UCSD-AML1 (cell line): Measurements from ENCODE around the gene ERN2.

Source experiments
- DNase-seq: peaks from one replicate; lab custom pipeline; 2025; ENCODE audit not compliant: unreplicated experiment; lab: John Stamatoyannopoulos, UW

The ERN2 gene

DNA sequence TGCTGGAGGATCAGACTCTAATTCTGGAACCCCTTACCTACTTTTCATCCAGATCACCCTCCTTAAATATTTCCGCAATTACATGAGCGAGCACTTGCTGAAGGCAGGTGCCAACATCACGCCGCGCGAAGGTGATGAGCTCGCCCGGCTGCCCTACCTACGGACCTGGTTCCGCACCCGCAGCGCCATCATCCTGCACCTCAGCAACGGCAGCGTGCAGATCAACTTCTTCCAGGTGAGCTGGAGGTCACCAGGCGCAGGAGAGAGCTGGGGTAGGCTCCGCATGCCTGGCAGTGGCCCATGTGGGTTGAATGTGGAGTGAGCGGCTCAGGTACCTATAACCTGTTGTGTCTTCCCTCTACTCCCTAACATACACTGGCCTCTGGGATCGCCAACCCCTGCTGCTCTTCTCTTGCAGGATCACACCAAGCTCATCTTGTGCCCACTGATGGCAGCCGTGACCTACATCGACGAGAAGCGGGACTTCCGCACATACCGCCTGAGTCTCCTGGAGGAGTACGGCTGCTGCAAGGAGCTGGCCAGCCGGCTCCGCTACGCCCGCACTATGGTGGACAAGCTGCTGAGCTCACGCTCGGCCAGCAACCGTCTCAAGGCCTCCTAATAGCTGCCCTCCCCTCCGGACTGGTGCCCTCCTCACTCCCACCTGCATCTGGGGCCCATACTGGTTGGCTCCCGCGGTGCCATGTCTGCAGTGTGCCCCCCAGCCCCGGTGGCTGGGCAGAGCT, 23.4 kb downstream of the ERN2 start:
- DNase-seq = no peak

GRCh38 chr16:23687034-23687808, 25.8 kb downstream of the ERN2 start:
- no peak for DNase-seq

DNA sequence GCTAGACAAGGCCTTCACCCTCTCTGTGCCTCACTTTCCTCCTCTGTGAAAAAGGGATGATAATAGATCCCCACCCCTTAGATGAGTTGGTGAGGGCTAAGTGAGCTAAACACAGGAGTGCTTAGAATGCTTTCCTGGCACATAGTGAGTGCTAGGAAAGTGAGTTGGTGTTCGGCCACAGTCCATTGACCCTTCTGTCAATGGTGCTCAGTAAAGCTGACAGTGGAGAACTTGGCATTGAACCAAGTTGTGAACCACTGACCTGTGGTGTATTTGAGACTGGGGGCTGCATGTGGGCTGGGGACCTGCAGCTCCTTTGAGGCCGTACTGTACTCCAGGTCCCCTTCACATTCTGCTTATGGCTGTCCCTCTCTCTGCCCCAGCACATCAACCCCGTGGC, 29.5 kb downstream of the ERN2 start:
- no peak for DNase-seq

- no peak for DNase-seq
These were observed 30.8 kb downstream of the ERN2 start for GRCh38 chr16:23682181-23682580.

- DNase-seq = no peak
These were observed 33.1 kb downstream of the ERN2 start for GRCh38 chr16:23679986-23680336.

DNA sequence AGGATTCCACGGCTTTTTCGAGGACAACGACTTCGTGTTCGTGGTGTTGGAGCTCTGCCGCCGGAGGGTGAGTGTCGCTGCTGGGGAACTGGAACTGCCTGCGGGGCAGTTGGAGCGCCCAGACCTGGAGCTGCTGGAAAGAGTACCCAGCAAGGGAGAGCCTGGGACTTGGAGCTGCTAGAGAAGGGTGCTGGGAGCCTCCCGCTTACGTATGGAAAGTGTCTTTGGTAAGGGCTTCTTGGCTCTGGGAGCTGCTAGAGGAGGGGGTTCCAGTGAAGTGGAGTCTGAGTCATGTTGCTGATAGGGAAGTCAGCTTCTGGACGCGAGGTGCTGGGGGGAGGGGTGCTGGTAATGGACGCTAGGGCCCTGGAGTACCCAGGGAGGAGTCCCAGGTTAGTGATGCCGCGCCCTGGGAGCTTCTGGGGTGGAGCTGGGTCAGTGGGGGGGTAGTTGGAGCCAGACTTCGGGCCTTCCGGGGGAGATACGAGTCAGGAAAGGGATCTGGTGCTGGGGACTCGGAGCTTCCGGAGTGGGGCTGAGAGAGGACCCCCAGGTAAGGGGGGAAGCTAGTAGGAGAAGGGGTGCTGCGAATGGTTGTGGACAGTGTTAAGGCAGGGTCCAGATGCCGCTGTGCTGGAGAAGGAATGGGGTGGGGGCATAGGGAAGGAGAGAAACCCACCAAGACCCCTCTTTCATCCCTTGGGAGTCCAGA, 33.6 kb downstream of the ERN2 start:
- peak; percentile 44 for DNase-seq

DNA sequence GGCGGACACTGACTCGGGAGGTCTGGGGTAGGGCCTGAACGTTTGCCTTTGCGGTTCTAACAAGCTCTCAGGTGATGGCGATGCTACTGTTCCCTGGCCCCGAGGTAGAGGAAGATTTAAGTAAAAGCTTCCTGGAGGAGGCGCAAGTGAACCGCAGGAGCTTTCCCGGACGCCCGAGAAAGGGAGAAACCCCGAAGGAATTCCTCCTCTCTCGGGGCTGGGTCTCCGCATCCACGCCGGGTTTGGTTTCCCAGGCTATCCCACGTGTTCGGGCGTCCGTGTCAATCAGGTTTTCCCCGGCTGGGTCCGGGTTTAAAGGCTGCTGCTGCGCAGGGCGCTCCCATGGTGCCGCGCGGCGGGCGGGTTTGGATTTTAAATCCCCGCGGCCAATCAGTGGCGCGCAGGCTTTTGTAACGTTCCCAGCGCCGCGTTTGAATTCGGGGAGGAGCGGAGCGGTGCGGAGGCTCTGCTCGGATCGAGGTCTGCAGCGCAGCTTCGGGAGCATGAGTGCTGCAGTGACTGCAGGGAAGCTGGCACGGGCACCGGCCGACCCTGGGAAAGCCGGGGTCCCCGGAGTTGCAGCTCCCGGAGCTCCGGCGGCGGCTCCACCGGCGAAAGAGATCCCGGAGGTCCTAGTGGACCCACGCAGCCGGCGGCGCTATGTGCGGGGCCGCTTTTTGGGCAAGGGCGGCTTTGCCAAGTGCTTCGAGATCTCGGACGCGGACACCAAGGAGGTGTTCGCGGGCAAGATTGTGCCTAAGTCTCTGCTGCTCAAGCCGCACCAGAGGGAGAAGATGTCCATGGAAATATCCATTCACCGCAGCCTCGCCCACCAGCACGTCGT, 34.4 kb downstream of the ERN2 start, which contains the start of gene PLK1:
Gene PLK1, plus strand, starts transcription at position 460 of the 844 bp plus-strand sequence. Its CDS starts 44 bp downstream, at position 504.
- DNase-seq = peak; percentile 79

GRCh38 chr16:23676924-23677480, 36.0 kb downstream of the ERN2 start:
- no peak for DNase-seq

DNA sequence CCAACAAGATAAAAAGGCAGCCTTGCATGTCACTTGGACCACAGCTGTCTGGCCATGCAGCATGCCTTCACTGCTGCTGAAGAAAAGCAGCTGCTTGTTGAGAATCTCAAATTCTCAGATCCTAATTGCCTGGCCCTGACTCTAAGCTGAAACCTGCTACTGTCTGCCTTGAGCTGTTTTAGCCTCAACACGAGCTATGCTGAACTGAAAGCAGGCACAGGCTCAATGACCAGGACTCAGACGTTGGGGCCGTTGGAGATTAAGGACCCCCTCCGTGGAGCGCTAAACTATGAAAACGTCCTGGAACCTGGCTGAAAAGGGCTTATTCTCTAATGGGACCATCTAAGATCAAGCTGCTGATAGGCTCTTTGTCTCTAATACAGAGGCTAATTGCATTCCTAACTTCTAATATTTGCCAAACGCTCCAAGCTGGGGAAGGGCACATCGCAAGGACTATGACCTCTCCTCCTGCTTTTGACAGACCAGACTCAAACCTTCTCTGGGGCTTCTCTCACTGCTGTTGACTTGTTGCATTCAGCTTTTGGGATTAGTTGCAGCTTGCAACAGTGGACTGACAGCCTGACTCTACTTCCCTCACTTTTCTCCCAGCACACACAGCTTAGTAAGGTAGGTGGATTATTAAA, 38.9 kb downstream of the ERN2 start:
- DNase-seq = no peak

DNA sequence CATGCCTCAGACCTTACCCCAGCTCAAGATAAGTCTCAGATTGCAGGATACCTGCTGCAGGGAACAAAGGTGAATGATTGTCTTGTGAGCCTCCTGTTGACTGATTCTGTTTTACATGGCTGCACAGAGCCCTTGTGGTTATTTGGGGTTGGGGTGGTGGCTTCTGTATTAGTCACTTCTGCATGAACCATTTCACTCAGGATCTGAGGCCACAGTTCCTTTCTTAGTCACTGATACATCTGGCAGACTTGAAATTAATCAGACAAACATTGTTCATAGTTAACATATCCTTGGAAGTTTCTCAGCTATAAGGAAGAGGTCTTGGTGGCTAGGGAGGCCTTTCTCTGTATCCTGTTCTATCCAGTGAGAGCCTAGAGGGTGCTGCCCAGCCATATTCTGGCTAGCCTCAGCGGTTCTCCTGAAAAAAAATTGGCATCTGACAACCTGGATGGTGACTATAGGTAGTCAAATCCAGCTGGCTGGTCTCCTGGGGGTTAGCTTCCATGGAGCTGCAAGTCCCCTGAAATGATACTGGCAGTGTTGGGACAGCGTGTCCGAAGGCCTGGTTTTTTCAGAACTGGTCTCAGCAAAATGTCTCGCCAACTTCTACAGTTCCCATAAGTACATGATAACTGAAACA, 42.8 kb downstream of the ERN2 start:
- no peak for DNase-seq

DNA sequence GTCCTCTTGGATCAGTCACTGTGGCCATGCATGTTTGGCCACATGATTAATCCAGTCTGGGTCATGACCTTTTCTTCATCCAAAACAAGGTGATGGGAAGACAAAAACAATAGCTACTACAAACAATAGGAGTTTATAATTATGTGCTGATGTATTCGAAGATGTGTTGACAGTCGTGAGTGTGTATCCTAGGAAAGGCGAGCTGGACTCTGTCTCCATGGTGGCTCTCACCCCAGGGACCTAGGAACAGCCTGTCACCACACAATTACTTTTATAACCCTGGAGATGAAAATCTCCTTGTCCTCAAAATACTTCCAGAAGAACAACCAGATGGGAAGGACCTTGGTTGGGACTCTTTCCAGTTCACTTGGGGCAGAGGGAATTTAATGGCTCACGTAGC, 44.1 kb downstream of the ERN2 start:
- DNase-seq = no peak

DNA sequence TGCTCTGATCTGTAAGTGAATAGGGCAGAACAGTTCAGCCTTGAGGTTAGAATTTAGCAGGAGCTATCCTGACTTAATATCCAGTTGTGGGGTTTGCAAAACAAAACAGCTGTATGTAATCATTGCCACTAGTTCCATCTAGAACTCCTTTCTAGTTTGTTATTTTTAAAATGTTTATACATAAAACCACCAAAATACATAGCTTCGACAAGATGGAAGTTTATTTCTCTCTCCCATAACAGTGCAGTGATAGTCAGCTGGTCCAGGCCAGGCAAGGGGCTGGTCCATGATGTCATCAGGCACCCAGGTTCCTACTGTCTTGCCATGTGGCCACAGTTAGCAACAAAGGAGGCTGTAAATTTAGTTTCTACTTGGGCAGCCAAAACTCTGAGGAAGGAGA, 44.8 kb downstream of the ERN2 start:
- DNase-seq = no peak

GRCh38 chr16:23667355-23667659, 45.7 kb downstream of the ERN2 start:
- no peak for DNase-seq

DNA sequence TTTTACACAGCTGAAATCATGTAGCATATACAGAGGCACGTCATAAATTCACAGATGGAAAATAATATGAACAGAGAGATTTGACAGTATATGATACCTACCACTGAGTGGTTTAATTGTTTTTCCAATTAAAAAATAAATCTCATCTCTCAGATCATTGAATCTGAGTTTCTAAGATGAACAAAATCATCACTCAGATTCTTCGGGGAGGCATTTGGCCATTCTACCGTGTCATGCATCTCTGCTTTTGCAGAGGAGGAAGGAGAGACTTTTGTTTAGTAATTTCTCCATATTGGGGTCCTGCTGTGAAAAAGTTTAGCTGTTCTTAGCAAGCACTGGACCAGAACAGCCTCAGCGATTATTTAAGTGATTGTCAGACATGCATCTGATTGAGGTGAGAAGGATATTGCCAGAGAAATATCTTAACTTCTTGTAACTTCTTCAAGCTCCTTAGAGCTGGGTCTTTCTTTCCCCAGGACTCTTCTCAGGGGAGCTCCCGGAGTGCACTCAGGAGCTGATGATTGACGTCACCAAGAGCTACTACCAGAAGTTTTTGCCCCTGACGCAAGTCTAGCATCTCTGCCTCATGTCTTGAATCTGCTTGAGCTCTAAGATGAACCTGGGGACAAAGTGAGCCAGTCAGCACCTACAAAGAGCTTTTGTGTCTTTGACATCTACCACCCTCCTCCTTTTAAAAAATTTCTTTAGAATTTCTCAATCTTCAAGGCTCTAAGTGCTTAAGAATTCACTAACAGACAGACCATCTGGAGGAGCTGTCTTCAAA, 46.3 kb downstream of the ERN2 start:
- DNase-seq = no peak

DNA sequence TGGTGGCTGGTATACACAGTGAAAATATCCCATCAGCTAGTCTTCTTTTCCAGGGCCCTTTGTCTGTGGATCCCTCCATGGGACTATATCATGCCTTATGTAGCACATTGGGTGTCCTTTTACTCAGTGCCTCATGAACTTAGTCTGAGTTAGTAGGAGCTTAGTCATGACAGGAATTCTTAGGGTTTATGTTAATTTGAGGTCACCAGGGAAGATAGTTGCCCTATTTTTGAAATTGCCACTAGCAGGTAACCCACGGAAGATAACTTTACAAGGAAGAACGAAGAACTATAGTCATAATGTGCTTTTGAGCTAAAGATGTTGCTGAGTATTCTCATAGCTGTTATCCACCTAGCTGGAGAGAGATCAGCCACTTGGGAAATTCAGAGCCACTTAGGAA, 49.1 kb downstream of the ERN2 start:
- no peak for DNase-seq

DNA sequence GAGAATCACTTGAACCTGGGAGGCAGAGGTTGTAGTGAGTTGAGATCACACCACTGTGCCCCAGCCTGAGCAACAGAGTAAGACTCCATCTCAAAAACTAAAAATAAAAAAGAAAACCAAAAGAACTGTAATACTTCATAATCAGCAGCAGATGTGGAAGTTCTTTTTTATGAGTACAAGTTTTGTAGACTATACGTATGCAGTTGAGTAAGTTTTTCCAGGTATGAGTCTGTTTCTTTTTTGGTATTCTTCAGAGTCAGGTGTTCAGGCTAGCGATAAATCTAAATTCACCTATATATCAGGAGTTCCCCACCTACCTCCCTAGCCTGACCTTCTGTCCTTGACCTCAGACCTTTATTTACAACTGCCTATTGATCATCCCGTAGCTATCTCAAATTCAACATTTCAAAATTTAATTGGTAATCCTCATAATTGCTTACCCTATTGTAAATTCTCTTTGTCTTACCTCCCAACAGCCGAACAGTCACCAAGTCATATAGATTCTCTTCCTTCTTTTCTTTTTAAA, 61.0 kb downstream of the ERN2 start:
- no peak for DNase-seq

- no peak for DNase-seq
These were observed 62.2 kb downstream of the ERN2 start for GRCh38 chr16:23650674-23651416.

DNA sequence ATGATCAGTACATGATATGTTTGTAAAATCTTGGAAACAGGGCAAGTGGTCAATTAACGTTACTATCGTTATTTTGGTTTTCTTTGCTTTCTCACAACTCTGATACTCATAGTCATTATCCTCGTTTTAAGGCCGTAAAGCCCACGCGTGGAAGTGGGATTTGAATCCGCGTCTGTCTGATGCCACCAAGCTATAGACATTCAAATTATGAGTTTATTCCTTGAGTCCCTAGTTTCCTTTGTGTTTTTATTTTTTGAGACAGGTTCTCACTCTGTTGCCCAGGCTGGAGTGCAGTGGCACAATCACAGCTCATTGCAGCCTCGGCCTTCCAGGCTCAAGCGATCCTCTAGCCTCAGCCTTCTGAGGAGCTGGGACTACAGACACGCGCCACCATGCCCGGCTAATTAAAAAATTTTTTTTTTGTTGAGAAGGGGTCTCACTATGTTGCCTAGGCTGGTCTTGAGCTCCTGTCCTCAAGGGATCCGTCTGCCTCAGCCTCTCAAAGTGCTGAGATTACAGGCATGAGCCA, 70.7 kb downstream of the ERN2 start:
- DNase-seq = no peak
